Endothelial cell of umbilical vein (primary cell): ENCODE measurements around the gene TCP11L2.

Source experiments
- EZH2 ChIP-seq: IDR thresholded peaks from 2 replicates; pipeline ENCODE4 v1.6.1; 2012; ENCODE audit warnings: borderline replicate concordance, low read depth, mild to moderate bottlenecking, moderate library complexity, low read length, inconsistent platforms; ENCODE audit not compliant: severe bottlenecking
- FOS ChIP-seq: IDR thresholded peaks from 2 replicates; pipeline ENCODE4 v1.6.1; 2011; ENCODE audit warnings: mild to moderate bottlenecking, low read length, moderate library complexity, borderline replicate concordance; ENCODE audit not compliant: insufficient read depth
- GATA2 ChIP-seq: IDR thresholded peaks from 2 replicates; pipeline ENCODE4 v1.7.0; 2011; ENCODE audit warnings: low read depth, mild to moderate bottlenecking, moderate library complexity, mixed read lengths, low read length; ENCODE audit not compliant: insufficient read length, insufficient read depth
- MYC ChIP-seq: IDR thresholded peaks from one replicate; pipeline ENCODE4 v1.6.1; 2011; ENCODE audit warnings: mild to moderate bottlenecking, low read depth, low read length
- POLR2A ChIP-seq: IDR thresholded peaks from 2 replicates; pipeline ENCODE4 v1.6.1; 2012; ENCODE audit warnings: low read depth, mild to moderate bottlenecking, control low read depth, low read length
- POLR2AphosphoS5 ChIP-seq: IDR thresholded peaks from 2 replicates; pipeline ENCODE4 v1.6.1; 2012; ENCODE audit warnings: low read depth, mild to moderate bottlenecking, control low read depth, low read length, moderate library complexity; ENCODE audit not compliant: insufficient read depth
- TF ChIP-seq, protein P1 (sequence below), 2 donors: IDR thresholded peaks; 1 replicate in 1 of 2; 2 replicates in 1 of 2; pipeline ENCODE4 v1.5.1; 2011; ENCODE audit warnings: low read length in 2 of 2, mild to moderate bottlenecking in 2 of 2, moderate library complexity in 2 of 2, control low read depth in 1 of 2, inconsistent platforms in 1 of 2, low read depth in 1 of 2; ENCODE audit not compliant: insufficient read depth in 1 of 2; ENCODE audit errors: extremely low read depth in 1 of 2
- TF ChIP-seq, protein P2 (sequence below): IDR thresholded peaks from 2 replicates; pipeline ENCODE4 v1.6.1; 2011; ENCODE audit not compliant: insufficient read depth, insufficient read length

- TF ChIP-seq, protein P1, sequence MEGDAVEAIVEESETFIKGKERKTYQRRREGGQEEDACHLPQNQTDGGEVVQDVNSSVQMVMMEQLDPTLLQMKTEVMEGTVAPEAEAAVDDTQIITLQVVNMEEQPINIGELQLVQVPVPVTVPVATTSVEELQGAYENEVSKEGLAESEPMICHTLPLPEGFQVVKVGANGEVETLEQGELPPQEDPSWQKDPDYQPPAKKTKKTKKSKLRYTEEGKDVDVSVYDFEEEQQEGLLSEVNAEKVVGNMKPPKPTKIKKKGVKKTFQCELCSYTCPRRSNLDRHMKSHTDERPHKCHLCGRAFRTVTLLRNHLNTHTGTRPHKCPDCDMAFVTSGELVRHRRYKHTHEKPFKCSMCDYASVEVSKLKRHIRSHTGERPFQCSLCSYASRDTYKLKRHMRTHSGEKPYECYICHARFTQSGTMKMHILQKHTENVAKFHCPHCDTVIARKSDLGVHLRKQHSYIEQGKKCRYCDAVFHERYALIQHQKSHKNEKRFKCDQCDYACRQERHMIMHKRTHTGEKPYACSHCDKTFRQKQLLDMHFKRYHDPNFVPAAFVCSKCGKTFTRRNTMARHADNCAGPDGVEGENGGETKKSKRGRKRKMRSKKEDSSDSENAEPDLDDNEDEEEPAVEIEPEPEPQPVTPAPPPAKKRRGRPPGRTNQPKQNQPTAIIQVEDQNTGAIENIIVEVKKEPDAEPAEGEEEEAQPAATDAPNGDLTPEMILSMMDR (IDR thresholded peaks at IDR 0.05; ENCODE audit: extremely low read depth in 1 of 2, insufficient read depth in 1 of 2, low read depth in 1 of 2, low read length in 2 of 2) = no peak
- TF ChIP-seq MYC = no peak
- TF ChIP-seq POLR2A = no peak
- TF ChIP-seq EZH2 = no peak
- TF ChIP-seq, protein P2, sequence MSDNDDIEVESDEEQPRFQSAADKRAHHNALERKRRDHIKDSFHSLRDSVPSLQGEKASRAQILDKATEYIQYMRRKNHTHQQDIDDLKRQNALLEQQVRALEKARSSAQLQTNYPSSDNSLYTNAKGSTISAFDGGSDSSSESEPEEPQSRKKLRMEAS = no peak
- TF ChIP-seq POLR2AphosphoS5 = no peak
- TF ChIP-seq GATA2 = no peak
- no peak for TF ChIP-seq FOS
Measured at GRCh38 chr12:106310687-106311086, 8.2 kb downstream of the TCP11L2 start.
